ENCODE results near the gene TRERF1.

GRCh38 chr6:42426191-42426590 lies 25.5 kb downstream of the TRERF1 start:
- TF ChIP-seq CTCF (IDR thresholded peaks at IDR 0.05) (no peak), POLR2A (IDR thresholded peaks at IDR 0.05) (no peak)
